ENCODE measurements around the gene BAIAP2L2.
"Not testable (repeated sequence)": the region's sequence is repeated elsewhere in the genome, so short reads cannot be mapped to it uniquely, and the experiment has no call there.

Gene BAIAP2L2

GRCh38 chr22:38110008-38110862 is at the start of gene BAIAP2L2:
Gene BAIAP2L2 (minus strand): TSS chr22:38110684. CDS start chr22:38110525, 159 bp downstream.
- no peak for DNase-seq

- DNase-seq = no peak
Observed at GRCh38 chr22:38155703-38156102, 45.2 kb upstream of the BAIAP2L2 start.

DNA sequence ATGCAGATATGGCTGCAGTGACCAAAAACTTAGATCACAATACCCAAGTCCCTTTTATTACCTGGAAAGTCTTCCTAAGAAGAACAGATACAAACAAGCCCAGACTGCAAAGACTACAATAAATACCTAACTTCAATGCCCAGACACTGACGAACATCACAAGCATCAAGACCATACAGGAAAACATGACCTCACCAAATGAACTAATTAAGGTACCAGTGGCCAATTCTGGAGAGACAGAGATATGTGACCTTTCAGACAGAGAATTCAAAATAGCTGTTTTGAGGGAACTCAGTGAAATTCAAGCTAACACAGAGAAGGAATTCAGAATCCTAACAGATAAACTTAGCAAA is 44.1 kb upstream of the BAIAP2L2 start:
- DNase-seq = not testable (repeated sequence)

DNA sequence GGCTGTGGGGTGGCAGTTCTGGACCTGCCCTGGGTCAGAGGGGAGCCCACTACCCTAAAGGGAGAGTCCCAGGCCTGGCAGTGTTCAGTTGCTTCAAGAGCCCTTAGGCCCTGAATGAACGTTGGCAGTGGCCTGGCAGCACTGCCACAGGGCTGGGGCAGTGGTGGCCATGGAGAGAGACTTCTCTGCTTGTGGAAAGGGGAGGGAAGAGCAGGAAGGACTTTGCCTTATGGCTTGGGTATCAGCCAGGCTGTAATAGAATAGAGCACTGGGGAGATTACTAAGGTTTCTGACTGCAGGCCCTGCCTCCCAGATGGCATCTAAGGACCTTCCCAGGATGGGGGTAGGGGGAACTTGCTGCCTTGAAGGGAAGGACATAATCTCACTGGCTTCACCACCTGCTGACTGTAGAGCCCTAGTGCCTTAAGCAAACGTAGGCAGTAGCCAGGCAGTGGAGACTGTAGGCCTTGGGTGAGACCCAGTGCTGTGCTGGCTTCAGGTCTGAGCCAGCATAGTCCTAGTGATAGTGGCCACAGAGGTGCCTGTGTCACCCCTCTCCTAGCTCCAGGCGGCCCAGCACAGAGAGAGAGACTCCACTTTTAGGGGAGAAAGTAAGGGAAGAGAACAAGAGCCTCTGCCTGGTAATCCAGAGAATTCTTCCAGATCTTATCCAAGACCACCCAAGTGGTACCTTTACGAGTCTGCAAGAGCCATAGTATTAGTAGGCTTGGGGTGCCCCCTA is 43.5 kb upstream of the BAIAP2L2 start:
- DNase-seq = peak; percentile 9

GRCh38 chr22:38151126-38151500 is 40.6 kb upstream of the BAIAP2L2 start:
- no peak for DNase-seq

DNA sequence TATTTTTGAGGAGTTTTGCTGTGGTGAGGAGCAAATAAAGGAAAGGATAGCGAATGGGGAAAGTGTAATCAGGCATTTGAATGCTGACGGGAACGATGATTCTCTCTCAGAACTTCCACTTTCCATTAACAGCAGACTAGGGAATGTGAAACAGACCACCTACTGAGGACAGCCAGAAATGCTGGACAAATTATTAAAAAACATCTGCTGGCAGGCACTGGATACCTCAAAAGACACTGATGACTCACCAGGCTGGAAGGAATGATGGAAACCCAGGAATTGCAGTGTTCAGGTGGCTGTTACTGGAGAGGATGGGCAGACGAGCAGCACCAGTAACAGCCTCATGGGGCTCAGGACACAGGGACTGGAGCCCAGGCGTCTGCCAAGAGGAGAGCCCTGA is 37.8 kb upstream of the BAIAP2L2 start:
- DNase-seq = peak; percentile 78

DNA sequence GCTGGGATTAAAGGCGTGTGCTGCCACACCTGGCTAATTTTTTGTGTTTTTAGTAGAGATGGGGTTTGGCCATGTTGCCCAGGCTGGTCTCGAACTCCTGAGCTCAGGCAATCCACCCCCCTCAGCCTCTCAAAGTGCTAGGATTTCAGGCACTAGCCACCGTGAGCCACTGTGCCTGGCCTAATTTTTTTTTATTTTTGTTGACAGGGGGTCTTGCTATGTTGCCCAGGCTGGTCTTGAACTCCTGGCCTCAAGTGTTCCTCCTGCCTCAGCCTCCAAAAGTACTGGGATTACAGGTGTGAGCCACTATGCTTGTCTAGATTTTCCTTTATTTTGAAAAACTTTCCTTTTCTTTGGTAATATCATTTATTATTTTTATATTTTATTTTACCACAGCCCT is 35.7 kb upstream of the BAIAP2L2 start:
- not testable (repeated sequence) for DNase-seq

DNA sequence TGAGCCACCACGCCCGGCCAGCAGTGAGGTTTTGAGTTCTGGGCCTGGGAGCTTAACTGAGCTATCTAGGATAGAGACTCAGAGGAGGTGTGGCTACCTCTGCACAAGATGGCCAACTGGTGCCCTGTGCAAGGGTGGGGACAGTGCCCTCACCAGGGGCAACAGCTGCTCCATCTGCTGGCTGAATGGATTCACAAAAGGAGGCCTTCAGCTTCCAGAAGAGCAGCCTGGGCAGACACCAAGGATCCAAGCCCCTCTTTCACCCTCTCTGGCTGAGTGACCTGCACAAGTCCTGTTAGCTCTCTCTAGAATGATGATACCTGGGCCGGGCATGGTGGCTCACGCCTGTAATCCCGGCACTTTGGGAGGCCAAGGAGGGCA is 33.5 kb upstream of the BAIAP2L2 start:
- DNase-seq = no peak

DNA sequence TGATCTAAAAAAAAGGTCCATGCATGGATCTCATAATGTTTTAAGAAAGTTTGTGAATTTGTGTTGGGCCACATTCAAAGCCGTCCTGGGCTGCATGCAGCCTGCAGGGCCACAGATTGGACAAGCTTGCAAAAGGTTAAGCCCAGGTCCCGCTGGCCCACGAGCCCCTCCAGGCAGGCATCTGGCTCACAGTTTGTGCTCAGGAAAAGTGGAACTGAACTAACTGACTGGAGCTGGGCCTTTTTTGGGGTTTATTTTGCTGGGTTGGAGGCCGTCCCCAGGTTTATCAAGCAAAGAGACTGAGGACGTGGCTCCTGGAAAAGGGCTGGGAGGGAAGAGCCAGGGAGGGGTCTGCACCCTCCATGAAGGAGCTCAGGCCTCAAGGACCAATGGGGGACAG is 32.1 kb upstream of the BAIAP2L2 start:
- no peak for DNase-seq

GRCh38 chr22:38141217-38141973 is 30.9 kb upstream of the BAIAP2L2 start:
- no peak for DNase-seq

- DNase-seq = no peak
Observed at GRCh38 chr22:38139901-38140300, 29.4 kb upstream of the BAIAP2L2 start.

- no peak for DNase-seq
Observed at GRCh38 chr22:38138961-38139360, 28.5 kb upstream of the BAIAP2L2 start.

DNA sequence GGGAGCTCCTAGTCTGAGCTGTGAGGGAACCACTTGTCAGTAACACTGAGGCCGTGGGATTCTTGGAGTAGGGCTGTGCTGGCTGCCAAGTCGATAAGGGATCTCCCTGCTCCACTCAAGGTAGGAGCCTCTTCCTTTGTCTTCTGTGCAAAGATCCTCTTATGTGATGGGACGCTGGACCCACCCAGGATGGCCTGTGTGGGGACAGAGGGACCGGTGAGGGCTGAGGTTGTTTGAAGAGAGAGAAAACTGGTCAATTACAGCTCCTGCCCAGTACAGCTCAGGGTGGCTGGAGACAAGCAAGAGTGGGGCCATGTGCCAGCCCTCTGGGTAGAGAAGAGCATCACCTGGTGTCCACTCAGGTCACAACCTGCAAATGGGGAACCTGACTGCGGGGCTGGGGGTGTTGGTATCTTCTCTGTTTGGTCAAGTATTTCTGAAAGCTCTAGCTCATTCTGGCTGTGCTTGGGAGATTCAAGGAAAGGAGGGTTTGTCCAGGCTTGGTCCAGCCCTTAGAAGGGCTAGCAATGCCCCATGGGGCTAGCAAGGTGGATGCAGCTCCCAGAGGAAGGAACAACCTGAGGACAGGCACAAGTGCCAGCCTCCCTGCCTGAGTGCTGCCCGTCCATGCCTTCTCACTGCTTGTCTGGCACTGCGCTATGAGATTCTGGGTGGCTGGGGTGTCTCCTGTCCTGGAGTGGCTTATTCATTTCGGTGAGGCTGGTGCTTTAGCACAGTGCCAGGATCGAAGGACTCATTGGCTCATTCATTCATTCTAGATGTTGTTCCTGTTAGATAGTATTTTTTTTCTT is 27.6 kb upstream of the BAIAP2L2 start:
- no peak for DNase-seq

- DNase-seq = peak; percentile 8
Observed at GRCh38 chr22:38136607-38137006, 26.1 kb upstream of the BAIAP2L2 start.

- DNase-seq = peak; percentile 88
Observed at GRCh38 chr22:38135133-38135706, 24.7 kb upstream of the BAIAP2L2 start.

GRCh38 chr22:38133331-38133730 is 22.8 kb upstream of the BAIAP2L2 start:
- no peak for DNase-seq

GRCh38 chr22:38132794-38133193 is 22.3 kb upstream of the BAIAP2L2 start:
- no peak for DNase-seq

DNA sequence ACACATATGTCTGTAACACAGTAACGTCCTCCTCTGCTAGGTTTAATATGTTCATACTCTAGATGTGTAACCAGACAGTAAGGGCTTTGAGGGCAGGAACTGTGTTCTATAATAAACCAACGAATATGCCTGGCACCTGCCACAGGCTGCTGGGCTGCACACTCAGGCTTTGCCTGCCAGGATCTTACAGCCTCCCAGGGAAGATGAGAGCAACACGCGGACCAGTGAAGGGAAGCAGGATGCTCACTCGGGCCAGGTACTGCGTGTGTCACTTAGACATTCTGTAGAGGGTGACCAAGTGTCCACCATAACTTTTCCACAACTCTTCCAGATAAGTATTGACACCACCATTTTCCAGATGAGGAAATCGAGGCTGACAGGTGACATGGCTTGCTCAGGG is 21.7 kb upstream of the BAIAP2L2 start:
- no peak for DNase-seq

DNA sequence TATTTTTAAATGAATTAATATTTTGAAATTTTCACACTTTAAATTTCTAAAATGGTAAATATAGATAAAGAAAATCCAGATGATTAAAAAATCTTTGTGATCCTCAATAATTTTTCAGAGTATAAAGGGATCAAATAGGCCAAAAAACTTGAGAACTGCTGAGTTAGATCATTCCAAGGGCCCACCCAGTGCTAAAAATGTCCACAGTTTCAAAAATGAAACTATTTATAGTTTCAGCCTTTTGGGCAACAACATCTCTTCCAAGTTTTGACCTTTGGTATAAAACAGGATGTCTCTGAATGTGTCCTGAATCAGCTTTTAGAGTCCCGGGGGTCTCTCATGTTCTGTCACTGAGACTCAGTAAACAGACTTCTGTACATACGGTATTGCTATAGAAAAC is 20.9 kb upstream of the BAIAP2L2 start:
- no peak for DNase-seq

GRCh38 chr22:38129856-38130255 is 19.4 kb upstream of the BAIAP2L2 start:
- DNase-seq = no peak

DNA sequence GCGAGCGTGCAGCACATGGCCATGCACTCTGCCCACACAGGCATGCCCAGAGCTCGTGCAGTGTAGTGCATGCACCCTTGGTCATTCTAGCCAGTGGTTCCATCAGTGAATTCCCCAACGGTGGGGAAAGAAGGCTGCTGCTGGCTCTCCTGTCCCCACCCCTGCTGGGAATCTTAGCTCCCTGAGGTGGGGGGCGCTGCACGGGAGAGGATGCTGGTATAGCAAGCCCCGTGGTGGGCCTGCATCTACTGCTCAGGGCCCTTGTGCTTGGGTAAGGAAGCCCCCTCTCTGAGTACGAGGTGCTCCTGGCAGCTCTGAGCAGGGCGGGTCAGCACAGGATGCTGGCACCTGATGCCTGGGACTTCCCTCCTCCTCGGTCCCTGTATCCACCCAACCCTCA is 18.5 kb upstream of the BAIAP2L2 start:
- DNase-seq = no peak

GRCh38 chr22:38127869-38128268 is 17.4 kb upstream of the BAIAP2L2 start:
- DNase-seq = no peak

Measured in fibroblast of skin of right biceps (primary cell).